Panc1 (cell line): ENCODE results near the gene UBE2J1. TPM values are rescaled to one million over a fixed set of nuclear protein-coding genes. Genes with fewer than 3 reads are reported as not detected.

ENCODE experiments used
- ATAC-seq: fragments of 200-7000 bp; cut with Tn5 transposase; 2 replicates; pipeline ENCODE4 v1.9.1; 2020; ENCODE audit warnings: mild to moderate bottlenecking, moderate library complexity
- BruUV-seq: library from RNA; stranded (reverse); fragments of 400-500 nt; replicated peaks from 2 replicates; lab custom pipeline; 2021; lab: Mats Ljungman, UMichigan
- CTCF ChIA-PET: fragments of 300-600 bp; sonication (Branson Sonifier 250); formaldehyde crosslinking; loops from one replicate; lab custom pipeline; 2022; ENCODE audit warnings: antibody characterized with exemption; lab: Charles Lee
- POLR2A ChIA-PET: fragments of 300-600 bp; sonication (Branson Sonifier 250); formaldehyde crosslinking; loops from one replicate; lab custom pipeline; 2022; ENCODE audit warnings: antibody characterized with exemption; lab: Charles Lee
- DNase-seq: peaks from one replicate; pipeline ENCODE4 v3.0.0-alpha.2; 2010; ENCODE audit warnings: low read depth, low spot score
- H3K27ac ChIP-seq: 2 replicates; pipeline ENCODE4 v1.5.1; 2011; ENCODE audit warnings: mild to moderate bottlenecking, low read length, inconsistent platforms
- H3K27me3 ChIP-seq: fragments of 200-500 bp; sonication (Bioruptor generic); 2 replicates; pipeline ENCODE4 v1.6.0; 2014; ENCODE audit warnings: low read length, inconsistent platforms; ENCODE audit not compliant: control insufficient read depth, insufficient read depth
- H3K36me3 ChIP-seq: fragments of 200-500 bp; sonication (Bioruptor generic); 2 replicates; pipeline ENCODE4 v1.5.1; 2014; ENCODE audit warnings: inconsistent platforms, mild to moderate bottlenecking, low read length, moderate library complexity; ENCODE audit not compliant: control insufficient read depth, insufficient read depth
- H3K4me1 ChIP-seq: 2 replicates; pipeline ENCODE4 v1.5.1; 2011; ENCODE audit warnings: inconsistent platforms, mild to moderate bottlenecking, low read length, moderate library complexity; ENCODE audit not compliant: control insufficient read depth, insufficient read depth
- H3K4me3 ChIP-seq, 2 experiments: 2 replicates each; pipeline ENCODE4 v1.5.1; 2011 to 2012; ENCODE audit warnings: low read depth in 2 of 2, low read length in 2 of 2, mild to moderate bottlenecking in 2 of 2, inconsistent platforms in 1 of 2, moderate library complexity in 1 of 2
- H3K9me3 ChIP-seq: fragments of 200-500 bp; sonication (Bioruptor generic); 2 replicates; pipeline ENCODE4 v1.5.1; 2014; ENCODE audit warnings: low read depth, mild to moderate bottlenecking, inconsistent platforms, low read length, moderate library complexity; ENCODE audit not compliant: control insufficient read depth, insufficient read depth
- CTCF ChIP-seq: fragments of 450-650 bp; IDR thresholded peaks from 2 replicates; pipeline ENCODE4 v1.5.1; 2017; ENCODE audit warnings: mild to moderate bottlenecking
- POLR2AphosphoS5 ChIP-seq: IDR thresholded peaks from 2 replicates; pipeline ENCODE4 v1.6.1; 2012; ENCODE audit warnings: mild to moderate bottlenecking, low read depth, low read length, moderate library complexity
- REST ChIP-seq, 2 experiments: IDR thresholded peaks; 2 replicates each; pipeline ENCODE4 v1.6.1; 2011 to 2012; ENCODE audit warnings: low read depth in 2 of 2, control low read depth in 1 of 2, low read length in 1 of 2, mild to moderate bottlenecking in 1 of 2, moderate library complexity in 1 of 2; ENCODE audit not compliant: insufficient read depth in 1 of 2
- SIN3A ChIP-seq: IDR thresholded peaks from 2 replicates; pipeline ENCODE4 v1.6.1; 2012; ENCODE audit warnings: low read depth, mild to moderate bottlenecking, low read length, moderate library complexity, borderline replicate concordance; ENCODE audit not compliant: insufficient read depth
- TCF7L2 ChIP-seq: IDR thresholded peaks from 2 replicates; pipeline ENCODE4 v1.6.1; 2011; ENCODE audit warnings: mild to moderate bottlenecking, low read depth, low read length, inconsistent platforms
- in situ Hi-C: cut with HindIII; loops from 2 replicates; pipeline ENCODE4 v1.10.0; 2016; ENCODE audit warnings: low sequenced_read_pairs, low pct_unique_long_range_greater_than_20kb
- intact Hi-C: fragments of 100-400 bp; cut with micrococcal nuclease; formaldehyde crosslinking; loops from one replicate; pipeline ENCODE4 v1.10.0; 2022; ENCODE audit not compliant: unreplicated experiment
- total RNA-seq: library from RNA; stranded (reverse); gene quantifications from one replicate; pipeline ENCODE4 v1.2.1, GENCODE V29; 2021; ENCODE audit not compliant: unreplicated experiment

The UBE2J1 gene
- total RNA-seq, 1 experiment from 2014 or later: 30.5 TPM

- in situ Hi-C loops: no loop called here
- no peak for DNase-seq
Observed at GRCh38 chr6:89351671-89352277, 748 bp downstream of the UBE2J1 start.

More at GRCh38 chr6:89351671-89352277, 748 bp downstream of the UBE2J1 start:
- H3K9me3 ChIP-seq: no peaks in the 10 kb centered on the region
- intact Hi-C loops: no loop called here
- no peaks in the 10 kb centered on the region for H3K36me3 ChIP-seq
- ATAC-seq: no peak
- BruUV-seq: TSS peak; percentile 77
- H3K27me3 ChIP-seq: no peaks in the 10 kb centered on the region
- ChIA-PET POLR2A (interaction anchor here (0.6 to 0.7 kb wide), 3 partner anchors 60 to 1251 kb away, joined by 3 to 10 read pairs (median 7); no protein-coding TSS in a partner anchor), CTCF (no interaction called here)
- peaks cover 9% of the 10 kb centered on the region for H3K4me1 ChIP-seq
- TF ChIP-seq TCF7L2: no peak
- no peak for TF ChIP-seq POLR2AphosphoS5
- no peak for TF ChIP-seq CTCF
- TF ChIP-seq SIN3A: no peak
- no peak for TF ChIP-seq REST (IDR thresholded peaks at IDR 0.05; ENCODE audit: insufficient read depth in 1 of 2, low read depth in 2 of 2, low read length in 1 of 2)
- H3K4me3 ChIP-seq: peak overlapping the region; percentile 73 to 96
- peak overlapping the region; percentile 86 for H3K27ac ChIP-seq
